Neural cell (in vitro differentiated cells): Measurements from ENCODE around the gene ZBTB8A. TPM values are rescaled to one million over a fixed set of nuclear protein-coding genes. Genes with fewer than 3 reads are reported as not detected.

ENCODE experiments used
- H2AFZ ChIP-seq: fragments of 200-600, 300-800 bp; sonication (generic), shearing (Covaris generic); 2 replicates; pipeline ENCODE4 v1.6.0; 2014; ENCODE audit warnings: low read depth, mild to moderate bottlenecking, antibody characterized with exemption, low read length, moderate library complexity
- H3F3A ChIP-seq: fragments of 200-600 bp; shearing (Covaris generic); 2 replicates; pipeline ENCODE4 v1.6.1; 2016; ENCODE audit warnings: mild to moderate bottlenecking, moderate library complexity, mixed read lengths, antibody characterized with exemption, low read length; ENCODE audit not compliant: insufficient read depth, poor library complexity, severe bottlenecking
- H3K27ac ChIP-seq: fragments of 200-600, 300-800 bp; sonication (generic), shearing (Covaris generic); 2 replicates; pipeline ENCODE4 v1.5.1; 2014; ENCODE audit warnings: mild to moderate bottlenecking, low read length, moderate library complexity
- H3K27me3 ChIP-seq: fragments of 300-800, 200-600 bp; sonication (generic), shearing (Covaris generic); 2 replicates; pipeline ENCODE4 v1.6.0; 2014; ENCODE audit warnings: mild to moderate bottlenecking, low read depth, low read length, moderate library complexity; ENCODE audit not compliant: insufficient read depth
- H3K36me3 ChIP-seq: fragments of 300-800, 200-600 bp; sonication (generic), shearing (Covaris generic); 2 replicates; pipeline ENCODE4 v1.5.1; 2014; ENCODE audit warnings: mild to moderate bottlenecking, antibody characterized with exemption, low read length, moderate library complexity; ENCODE audit not compliant: insufficient read depth
- H3K4me2 ChIP-seq: fragments of 300-800, 200-600 bp; sonication (generic), shearing (Covaris generic); 2 replicates; pipeline ENCODE4 v1.6.0; 2014; ENCODE audit warnings: mild to moderate bottlenecking, low read length
- H3K4me3 ChIP-seq: fragments of 300-800, 200-600 bp; sonication (generic), shearing (Covaris generic); 2 replicates; pipeline ENCODE4 v1.5.1; 2014; ENCODE audit warnings: mild to moderate bottlenecking, low read length, moderate library complexity
- H3K79me2 ChIP-seq: fragments of 200-600 bp; shearing (Covaris generic); replicated peaks from 2 replicates; pipeline ENCODE4 v1.6.0; 2014; ENCODE audit warnings: mild to moderate bottlenecking, low read length, moderate library complexity; ENCODE audit not compliant: insufficient read depth
- H3K9ac ChIP-seq: fragments of 300-800, 200-600 bp; sonication (generic), shearing (Covaris generic); 2 replicates; pipeline ENCODE4 v1.6.1; 2016; ENCODE audit warnings: mild to moderate bottlenecking, low read length, mixed read lengths
- H3K9me2 ChIP-seq: fragments of 200-600 bp; shearing (Covaris generic); 2 replicates; pipeline ENCODE4 v1.6.1; 2016; ENCODE audit warnings: mild to moderate bottlenecking, low read length, mixed read lengths; ENCODE audit not compliant: insufficient read depth
- H3K9me3 ChIP-seq: fragments of 200-600, 300-800 bp; sonication (generic), shearing (Covaris generic); 2 replicates; pipeline ENCODE4 v1.6.1; 2016; ENCODE audit warnings: mild to moderate bottlenecking, mixed run types, low read length, moderate library complexity, mixed read lengths
- H4K20me1 ChIP-seq: fragments of 200-600 bp; shearing (Covaris generic); 2 replicates; pipeline ENCODE4 v1.6.1; 2016; ENCODE audit warnings: mild to moderate bottlenecking, mixed run types; ENCODE audit not compliant: insufficient read depth
- CTCF ChIP-seq: fragments of 450-650 bp; IDR thresholded peaks from 2 replicates; pipeline ENCODE4 v1.5.1; 2014; ENCODE audit warnings: antibody characterized with exemption, mild to moderate bottlenecking, moderate library complexity; ENCODE audit not compliant: poor library complexity, severe bottlenecking
- EP300 ChIP-seq: fragments of 450-650 bp; conservative IDR thresholded peaks from 2 replicates; pipeline ENCODE4 v1.6.1; 2014; ENCODE audit warnings: antibody characterized with exemption, mild to moderate bottlenecking, moderate library complexity; ENCODE audit not compliant: poor library complexity, severe bottlenecking
- EZH2 ChIP-seq: fragments of 200-600, 300-800 bp; shearing (Covaris generic), sonication (generic); IDR thresholded peaks from 2 replicates; pipeline ENCODE4 v1.6.1; 2014; ENCODE audit warnings: antibody characterized with exemption, low read length, borderline replicate concordance, mild to moderate bottlenecking; ENCODE audit not compliant: insufficient read depth, poor library complexity, severe bottlenecking
- MXI1 ChIP-seq: fragments of 450-650 bp; conservative IDR thresholded peaks from 2 replicates; pipeline ENCODE4 v1.6.1; 2014; ENCODE audit warnings: antibody characterized with exemption, mild to moderate bottlenecking; ENCODE audit not compliant: poor library complexity, severe bottlenecking
- POLR2AphosphoS5 ChIP-seq: IDR thresholded peaks from 2 replicates; pipeline ENCODE4 v1.6.1; 2012
- RAD21 ChIP-seq: fragments of 450-650 bp; conservative IDR thresholded peaks from 2 replicates; pipeline ENCODE4 v1.6.1; 2014; ENCODE audit warnings: antibody characterized with exemption, mild to moderate bottlenecking, moderate library complexity
- REST ChIP-seq: IDR thresholded peaks from 2 replicates; pipeline ENCODE4 v1.6.1; 2012; ENCODE audit warnings: borderline replicate concordance
- SMC3 ChIP-seq: fragments of 450-650 bp; conservative IDR thresholded peaks from 2 replicates; pipeline ENCODE4 v1.6.1; 2014; ENCODE audit warnings: antibody characterized with exemption, mild to moderate bottlenecking, moderate library complexity; ENCODE audit not compliant: poor library complexity
- TAF1 ChIP-seq: IDR thresholded peaks from 2 replicates; pipeline ENCODE4 v1.6.1; 2012; ENCODE audit warnings: low read depth
- polyA plus RNA-seq: library from polyadenylated mRNA; depleted of rRNA; stranded (reverse); fragments of >200 nt; gene quantifications from 2 replicates; pipeline ENCODE4 v1.2.3, GENCODE V29; 2014

Gene ZBTB8A
- polyA plus RNA-seq, 1 donor from 2014 or later, result 10.1 TPM

GRCh38 chr1:32636914-32637645 lies 97.9 kb downstream of the ZBTB8A start:
- Histone ChIP-seq H3K27ac (no peak overlapping the region), H3K4me3 (no peak overlapping the region), H3K27me3 (no peaks in the 10 kb centered on the region), H3K79me2 (peaks cover 10% of the 10 kb centered on the region), H3K9me2 (no peaks in the 10 kb centered on the region), H2AFZ (no peak overlapping the region), H3K9me3 (no peaks in the 10 kb centered on the region), H3K9ac (no peak overlapping the region), H3K36me3 (no peaks in the 10 kb centered on the region), H4K20me1 (no peaks in the 10 kb centered on the region), H3K4me2 (no peak overlapping the region), H3F3A (no peaks in the 10 kb centered on the region)
- TF ChIP-seq RAD21, result no peak
- no peak for TF ChIP-seq POLR2AphosphoS5
- no peak for TF ChIP-seq TAF1
- no peak for TF ChIP-seq EP300
- no peak for TF ChIP-seq CTCF
- no peak for TF ChIP-seq MXI1
- TF ChIP-seq SMC3, result no peak
- no peak for TF ChIP-seq REST

- Histone ChIP-seq H4K20me1 (no peaks in the 10 kb centered on the region), H3F3A (no peaks in the 10 kb centered on the region), H3K9me3 (no peaks in the 10 kb centered on the region), H3K27me3 (no peaks in the 10 kb centered on the region), H3K79me2 (peaks cover 10% of the 10 kb centered on the region), H3K9ac (no peak overlapping the region), H3K27ac (no peak overlapping the region), H3K36me3 (no peaks in the 10 kb centered on the region), H3K9me2 (no peaks in the 10 kb centered on the region), H2AFZ (no peak overlapping the region), H3K4me2 (no peak overlapping the region), H3K4me3 (no peak overlapping the region)
- TF ChIP-seq EZH2, result no peak
- TF ChIP-seq MXI1, result no peak
- no peak for TF ChIP-seq REST
- no peak for TF ChIP-seq EP300
- TF ChIP-seq TAF1, result no peak
- no peak for TF ChIP-seq POLR2AphosphoS5
- TF ChIP-seq RAD21, result no peak
- TF ChIP-seq CTCF, result no peak
- TF ChIP-seq SMC3, result no peak
Measured at GRCh38 chr1:32639489-32640075, 100.4 kb downstream of the ZBTB8A start.
